ENCODE results near the gene MYOF. TPM values are rescaled to one million over a fixed set of nuclear protein-coding genes. Genes with fewer than 3 reads are reported as not detected.
"Not testable (repeated sequence)": the region's sequence is repeated elsewhere in the genome, so short reads cannot be mapped to it uniquely, and the experiment has no call there.

Gene MYOF
- total RNA-seq, 2 donors from 2014 or later: 0.57 to 15.8 TPM

DNA sequence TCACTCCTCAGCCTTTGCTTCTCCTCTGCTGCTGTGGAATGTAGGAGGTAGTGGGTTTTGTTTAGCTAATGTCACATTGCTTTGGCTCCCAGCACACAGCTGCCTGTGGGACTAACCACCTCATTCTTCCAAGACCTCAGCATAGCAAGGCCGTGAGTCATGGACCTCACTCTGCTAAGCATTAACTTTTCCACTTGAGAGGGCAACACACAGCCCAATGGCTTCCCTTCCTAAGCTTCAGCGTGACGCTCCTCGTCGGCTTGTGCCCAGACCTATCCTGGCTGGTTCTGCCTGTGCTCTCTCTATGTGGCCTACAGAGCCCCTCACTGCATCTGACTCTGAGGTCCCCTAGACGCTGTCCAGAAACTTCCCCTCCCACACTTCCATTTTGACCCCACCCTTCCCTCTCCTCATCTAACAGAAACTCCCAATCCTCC is 23.3 kb downstream of the MYOF start:
- H3K36me3 Mint-ChIP-seq: no peaks in the 10 kb centered on the region
- no peak for DNase-seq (ENCODE audit: low spot score)
- peaks cover 4 to 17% of the 10 kb centered on the region in 2 donors for H3K4me1 Mint-ChIP-seq (ENCODE audit: low read depth in 2 of 2)
- no peaks in the 10 kb centered on the region for H3K9me3 Mint-ChIP-seq
- ATAC-seq: no peak
- H3K27me3 Mint-ChIP-seq: peaks cover 0 to 12% of the 10 kb centered on the region in 2 donors
- no peak overlapping the region for H3K27ac Mint-ChIP-seq
- no peak overlapping the region for H3K4me3 Mint-ChIP-seq

DNA sequence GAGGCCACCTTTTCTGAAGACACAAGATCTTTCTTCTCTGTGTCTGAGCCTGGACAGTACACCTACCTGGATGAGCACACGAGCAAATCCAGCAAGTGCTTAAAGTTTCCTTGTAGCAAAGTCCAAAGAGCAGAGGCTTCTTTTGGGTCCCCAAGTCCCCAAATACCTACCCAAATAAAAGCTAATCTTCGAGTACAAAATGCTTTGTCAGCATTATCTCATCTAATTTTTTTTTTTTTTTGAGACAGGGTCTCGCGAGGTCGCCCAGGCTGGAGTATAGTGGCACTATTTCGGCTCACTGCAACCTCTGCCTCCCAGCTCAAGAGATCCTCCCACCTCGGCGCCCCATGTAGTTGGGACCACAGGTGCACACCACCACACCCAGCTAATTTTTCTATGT is 24.6 kb downstream of the MYOF start:
- H3K27me3 Mint-ChIP-seq: peaks cover 0 to 12% of the 10 kb centered on the region in 2 donors
- peaks cover 0 to 10% of the 10 kb centered on the region in 2 donors for H3K4me1 Mint-ChIP-seq (ENCODE audit: low read depth in 2 of 2)
- H3K4me3 Mint-ChIP-seq: no peak overlapping the region
- DNase-seq (ENCODE audit: low spot score) (no peak), ATAC-seq (no peak)
- no peaks in the 10 kb centered on the region for H3K9me3 Mint-ChIP-seq
- H3K27ac Mint-ChIP-seq: no peak overlapping the region
- no peaks in the 10 kb centered on the region for H3K36me3 Mint-ChIP-seq

- H3K36me3 Mint-ChIP-seq: no peaks in the 10 kb centered on the region
- DNase-seq (ENCODE audit: low spot score): no peak
- peaks cover 0 to 12% of the 10 kb centered on the region in 2 donors for H3K27me3 Mint-ChIP-seq
- H3K27ac Mint-ChIP-seq: no peak overlapping the region
- ATAC-seq: no peak
- no peaks in the 10 kb centered on the region for H3K9me3 Mint-ChIP-seq
- H3K4me3 Mint-ChIP-seq: no peak overlapping the region
- peaks cover 0 to 5% of the 10 kb centered on the region in 2 donors for H3K4me1 Mint-ChIP-seq (ENCODE audit: low read depth in 2 of 2)
These were observed 25.7 kb downstream of the MYOF start for GRCh38 chr10:93456480-93456879.

DNA sequence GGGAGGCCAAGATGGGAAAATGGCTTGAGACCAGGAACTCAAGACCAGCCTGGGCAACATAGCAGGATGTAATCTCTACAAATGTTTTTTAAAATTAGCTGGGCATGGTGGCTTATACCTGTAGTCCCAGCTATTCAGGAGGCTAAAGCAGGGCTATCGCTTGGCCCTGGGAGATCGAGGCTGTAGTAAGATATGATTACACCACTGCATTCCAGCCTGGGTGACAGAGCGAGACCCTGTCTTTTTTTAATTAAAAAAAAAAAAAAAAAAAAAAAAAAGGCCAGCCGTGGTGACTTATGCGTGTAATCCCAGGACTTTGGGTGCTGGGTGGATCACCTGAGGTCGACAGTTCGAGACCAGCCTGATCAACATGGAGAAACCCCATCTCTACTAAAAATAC is 27.4 kb downstream of the MYOF start:
- H3K4me1 Mint-ChIP-seq (ENCODE audit: low read depth in 2 of 2): no peaks in the 10 kb centered on the region
- no peak overlapping the region for H3K27ac Mint-ChIP-seq
- no peak for ATAC-seq
- H3K27me3 Mint-ChIP-seq: peaks cover 0 to 8% of the 10 kb centered on the region in 2 donors
- H3K4me3 Mint-ChIP-seq: no peak overlapping the region
- no peaks in the 10 kb centered on the region for H3K36me3 Mint-ChIP-seq
- no peak for DNase-seq (ENCODE audit: low spot score)
- no peaks in the 10 kb centered on the region for H3K9me3 Mint-ChIP-seq

- Mint-ChIP-seq H3K27me3 (peaks cover 0 to 7% of the 10 kb centered on the region in 2 donors), H3K27ac (no peak overlapping the region), H3K9me3 (no peaks in the 10 kb centered on the region), H3K4me1 (ENCODE audit: low read depth in 2 of 2) (no peaks in the 10 kb centered on the region), H3K4me3 (no peak overlapping the region), H3K36me3 (no peaks in the 10 kb centered on the region)
- no peak for DNase-seq (ENCODE audit: low spot score)
- ATAC-seq: no peak
These were observed 28.0 kb downstream of the MYOF start for GRCh38 chr10:93454146-93454545.

DNA sequence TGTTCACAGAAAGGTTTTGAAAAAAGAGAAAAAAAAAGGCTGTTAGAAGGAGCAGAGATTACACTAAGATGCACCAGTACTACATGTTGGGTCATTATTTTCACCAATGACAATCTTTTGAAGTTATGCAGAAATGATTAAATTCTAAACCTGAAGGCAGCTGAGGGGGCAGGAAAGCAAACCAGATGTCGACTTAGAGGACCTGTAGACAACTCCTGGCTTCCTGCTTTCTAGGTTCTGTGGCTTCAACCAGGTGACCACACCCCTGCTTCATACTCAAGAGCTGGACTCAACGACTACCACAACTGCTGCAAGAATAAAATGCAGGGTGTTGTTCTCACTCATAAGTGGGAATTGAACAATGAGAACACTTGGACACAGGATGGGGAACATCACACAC is 30.0 kb downstream of the MYOF start:
- ATAC-seq: no peak
- no peaks in the 10 kb centered on the region for H3K36me3 Mint-ChIP-seq
- H3K27me3 Mint-ChIP-seq: no peaks in the 10 kb centered on the region
- no peak overlapping the region for H3K27ac Mint-ChIP-seq
- no peaks in the 10 kb centered on the region for H3K4me1 Mint-ChIP-seq (ENCODE audit: low read depth in 2 of 2)
- no peak overlapping the region for H3K4me3 Mint-ChIP-seq
- DNase-seq (ENCODE audit: low spot score): no peak
- no peaks in the 10 kb centered on the region for H3K9me3 Mint-ChIP-seq

DNA sequence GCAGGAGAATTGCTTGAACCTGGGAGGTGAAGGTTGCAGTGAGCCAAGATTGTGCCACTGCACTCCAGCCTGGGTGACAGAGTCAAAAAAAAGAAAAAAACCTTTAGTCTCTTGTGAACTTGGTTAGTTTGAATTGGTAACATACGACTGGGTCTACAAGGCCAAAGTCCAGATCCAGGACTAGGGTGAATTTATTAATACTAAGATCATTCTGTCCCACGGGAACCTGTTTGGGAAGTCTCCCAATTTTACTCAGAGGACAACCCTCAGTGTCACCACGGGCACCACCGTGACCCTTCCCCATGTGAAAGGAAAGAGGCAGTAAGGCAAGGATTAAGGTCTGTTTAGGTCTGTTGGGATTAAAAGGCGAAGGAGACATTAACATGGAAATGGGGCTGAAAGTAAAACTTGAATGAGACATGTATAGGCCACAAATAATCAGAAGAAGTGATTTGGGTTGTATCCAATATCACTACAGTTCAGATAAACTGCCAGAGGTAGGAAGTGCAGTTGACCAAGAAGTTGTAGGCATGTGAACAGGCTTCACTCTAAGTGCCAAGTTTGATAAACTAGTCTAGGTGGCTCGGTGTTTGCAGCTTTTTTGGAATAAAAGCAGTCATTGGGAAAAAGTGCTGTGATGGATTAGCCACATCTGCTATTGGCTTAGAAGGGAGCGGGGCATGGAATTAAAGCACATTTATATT is 30.7 kb downstream of the MYOF start:
- Mint-ChIP-seq H3K4me1 (ENCODE audit: low read depth in 2 of 2) (no peaks in the 10 kb centered on the region), H3K9me3 (no peaks in the 10 kb centered on the region), H3K27ac (no peak overlapping the region), H3K4me3 (no peak overlapping the region), H3K27me3 (no peaks in the 10 kb centered on the region), H3K36me3 (no peaks in the 10 kb centered on the region)
- DNase-seq (ENCODE audit: low spot score) (no peak), ATAC-seq (no peak)

GRCh38 chr10:93447970-93448369 is 34.2 kb downstream of the MYOF start:
- no peak for ATAC-seq
- Mint-ChIP-seq H3K4me1 (ENCODE audit: low read depth in 2 of 2) (no peaks in the 10 kb centered on the region), H3K27ac (no peak overlapping the region), H3K9me3 (no peaks in the 10 kb centered on the region), H3K4me3 (no peak overlapping the region), H3K36me3 (no peaks in the 10 kb centered on the region), H3K27me3 (peaks cover 0 to 3% of the 10 kb centered on the region in 2 donors)
- DNase-seq (ENCODE audit: low spot score): no peak

DNA sequence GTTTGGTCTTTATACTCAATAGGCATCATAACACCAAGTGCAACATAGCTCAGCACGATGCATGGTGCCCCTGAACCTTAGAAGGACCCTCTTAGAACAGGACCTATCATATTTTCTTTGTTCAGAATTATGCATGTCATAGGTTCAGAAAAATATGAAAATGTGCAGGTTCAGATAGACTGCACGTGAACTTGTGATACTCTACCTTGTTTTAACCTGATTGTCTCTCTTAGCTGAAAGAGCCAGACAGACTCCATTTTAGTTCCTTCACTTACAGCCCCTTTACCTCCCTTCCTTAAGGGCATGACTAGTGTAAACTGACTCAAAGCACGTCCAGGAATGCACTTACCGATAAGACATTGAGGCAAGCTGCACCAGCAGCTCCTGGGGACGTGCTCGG is 35.1 kb downstream of the MYOF start:
- Mint-ChIP-seq H3K4me3 (no peak overlapping the region), H3K4me1 (ENCODE audit: low read depth in 2 of 2) (no peaks in the 10 kb centered on the region), H3K36me3 (no peaks in the 10 kb centered on the region), H3K27me3 (peaks cover 0 to 3% of the 10 kb centered on the region in 2 donors), H3K9me3 (no peaks in the 10 kb centered on the region), H3K27ac (no peak overlapping the region)
- no peak for ATAC-seq
- DNase-seq (ENCODE audit: low spot score): no peak

- Mint-ChIP-seq H3K4me1 (ENCODE audit: low read depth in 2 of 2) (no peaks in the 10 kb centered on the region), H3K36me3 (no peaks in the 10 kb centered on the region), H3K4me3 (no peak overlapping the region), H3K27ac (no peak overlapping the region), H3K27me3 (peaks cover 0 to 6% of the 10 kb centered on the region in 2 donors), H3K9me3 (no peaks in the 10 kb centered on the region)
- no peak for DNase-seq (ENCODE audit: low spot score)
- ATAC-seq: no peak
These were observed 36.0 kb downstream of the MYOF start for GRCh38 chr10:93445978-93446720.

DNA sequence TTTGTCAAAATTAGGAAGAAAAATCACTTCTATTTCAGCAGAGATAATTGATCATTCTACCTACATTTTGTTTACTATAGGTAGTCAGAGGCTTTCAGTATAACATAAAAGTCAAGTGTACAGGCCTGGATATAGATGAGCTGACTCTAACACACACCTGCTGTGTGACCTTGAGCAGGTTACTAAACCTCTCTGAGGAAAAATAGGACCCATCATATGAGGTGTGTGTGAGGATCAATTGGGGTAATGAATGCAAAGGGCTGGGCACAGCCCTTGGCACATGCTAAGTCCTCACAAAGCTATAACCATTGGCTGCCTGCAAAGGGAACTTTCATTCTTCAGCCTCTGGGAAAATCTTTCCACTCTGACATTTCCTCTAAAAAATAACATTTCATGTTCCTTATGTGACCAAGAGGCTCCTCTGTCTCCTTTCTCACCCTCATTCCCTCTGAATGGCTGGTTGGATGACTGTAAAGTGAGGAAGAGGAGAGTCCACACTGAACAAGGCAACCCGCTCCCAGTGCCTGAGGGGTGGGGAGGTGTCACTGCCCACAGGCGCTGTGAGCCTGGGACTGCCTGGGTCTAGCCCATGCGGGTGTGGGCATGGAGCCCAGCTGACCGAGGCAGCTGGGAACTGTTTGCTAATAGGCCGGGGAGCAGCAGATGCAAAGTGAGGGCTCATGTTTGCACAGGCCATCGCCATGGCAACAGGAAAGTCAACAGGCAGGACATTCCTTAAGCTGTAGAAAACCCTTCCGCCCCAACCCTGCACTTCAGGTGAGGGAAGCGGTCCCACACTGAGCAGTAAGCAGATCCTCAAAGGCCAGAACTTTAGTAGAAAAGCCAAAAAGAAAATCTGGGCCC is 36.8 kb downstream of the MYOF start:
- Mint-ChIP-seq H3K4me1 (ENCODE audit: low read depth in 2 of 2) (no peaks in the 10 kb centered on the region), H3K36me3 (no peaks in the 10 kb centered on the region), H3K4me3 (no peak overlapping the region), H3K27me3 (peaks cover 4 to 6% of the 10 kb centered on the region in 2 donors), H3K9me3 (no peaks in the 10 kb centered on the region), H3K27ac (no peak overlapping the region)
- ATAC-seq: no peak
- DNase-seq (ENCODE audit: low spot score): no peak

DNA sequence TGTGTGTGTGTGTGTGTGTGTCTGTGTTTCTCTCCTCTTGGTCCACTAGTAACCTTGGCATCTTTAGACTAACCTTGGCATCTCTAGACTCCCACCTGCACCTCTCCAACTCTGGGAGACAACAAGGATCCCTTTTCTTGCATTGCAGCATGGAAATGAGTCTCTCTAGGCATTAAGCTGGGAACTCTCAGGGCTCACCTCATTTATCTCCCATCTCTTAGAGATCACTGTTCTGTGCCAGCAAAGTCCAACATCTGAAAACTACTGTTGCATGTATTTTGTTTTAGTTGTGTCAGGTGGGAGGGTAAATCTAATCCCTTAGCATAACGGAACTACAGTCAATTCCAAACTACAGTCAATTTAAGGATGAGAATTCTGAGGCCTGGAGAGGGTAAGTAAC is 38.7 kb downstream of the MYOF start:
- no peak overlapping the region for H3K27ac Mint-ChIP-seq
- H3K9me3 Mint-ChIP-seq: no peaks in the 10 kb centered on the region
- no peaks in the 10 kb centered on the region for H3K4me1 Mint-ChIP-seq (ENCODE audit: low read depth in 2 of 2)
- DNase-seq (ENCODE audit: low spot score) (no peak), ATAC-seq (no peak)
- peaks cover 6 to 9% of the 10 kb centered on the region in 2 donors for H3K27me3 Mint-ChIP-seq
- H3K4me3 Mint-ChIP-seq: no peak overlapping the region
- H3K36me3 Mint-ChIP-seq: no peaks in the 10 kb centered on the region

- peaks cover 11 to 14% of the 10 kb centered on the region in 2 donors for H3K27me3 Mint-ChIP-seq
- not testable (repeated sequence) for ATAC-seq; H3K4me3 Mint-ChIP-seq; H3K27ac Mint-ChIP-seq; H3K9me3 Mint-ChIP-seq; H3K36me3 Mint-ChIP-seq; DNase-seq (ENCODE audit: low spot score); H3K4me1 Mint-ChIP-seq (ENCODE audit: low read depth in 2 of 2)
These were observed 39.4 kb downstream of the MYOF start for GRCh38 chr10:93442721-93443120.
